T-helper 1 cell (primary cell): ENCODE results near the gene AIG1.
"Not testable (repeated sequence)": the region's sequence is repeated elsewhere in the genome, so short reads cannot be mapped to it uniquely, and the experiment has no call there.

Source experiments
- DNase-seq, 5 donors: peaks; one replicate each; pipeline ENCODE4 v3.0.0-alpha.2; 2012 to 2020

AIG1 gene

DNA sequence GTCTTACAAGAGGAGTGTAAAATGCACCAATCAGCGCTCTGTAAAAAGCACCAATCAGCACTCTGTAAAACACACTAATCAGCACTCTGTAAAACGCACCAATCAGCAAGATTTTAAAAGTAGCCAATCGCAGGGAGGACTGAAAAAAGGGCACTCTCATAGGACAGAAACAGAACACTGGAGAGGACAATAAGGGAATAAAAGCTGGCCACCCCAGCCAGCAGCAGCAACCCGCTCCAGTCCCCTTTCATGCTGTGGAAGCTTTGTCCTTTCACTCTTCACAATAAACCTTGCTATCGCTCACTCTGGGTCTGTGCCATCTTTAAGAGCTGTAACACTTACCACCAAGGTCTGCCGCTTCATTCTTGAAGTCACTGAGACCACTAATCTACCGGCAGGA is 1.7 kb upstream of the AIG1 start:
- peak in 1 of 5 donors; percentile 2 for DNase-seq

DNA sequence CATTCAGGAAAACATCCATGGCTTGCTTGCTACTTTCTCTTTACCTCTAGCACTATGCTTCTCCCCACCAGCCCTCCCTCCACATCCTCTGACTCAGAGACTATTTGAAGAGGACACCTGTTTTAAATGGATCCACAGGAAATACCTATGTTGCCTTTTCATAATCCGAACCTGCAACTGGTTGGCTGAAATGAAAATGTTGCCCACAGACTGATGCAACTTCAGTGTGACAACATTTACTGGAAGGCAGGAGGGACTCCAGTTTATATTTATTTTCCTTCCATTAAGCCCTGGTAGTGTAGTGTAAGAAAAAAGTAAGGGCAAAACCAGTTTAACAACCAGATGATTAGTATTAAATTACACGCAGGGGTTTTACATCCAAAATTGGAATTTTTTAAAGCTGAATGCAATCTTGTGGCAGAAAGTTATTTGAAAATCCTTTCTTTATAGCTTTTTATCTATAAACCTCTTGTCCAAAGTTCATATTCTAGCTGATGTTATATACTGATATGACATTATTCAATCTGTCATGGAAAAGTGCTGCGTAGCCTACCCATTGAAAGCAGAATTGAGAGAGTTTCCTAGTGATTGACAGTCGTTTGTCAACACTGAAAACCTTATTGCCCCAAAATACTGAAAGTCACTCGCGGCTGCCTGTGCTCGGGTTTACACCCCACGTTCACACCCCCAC is 881 bp upstream of the AIG1 start:
- DNase-seq, result peak in 1 of 5 donors; percentile 75

DNA sequence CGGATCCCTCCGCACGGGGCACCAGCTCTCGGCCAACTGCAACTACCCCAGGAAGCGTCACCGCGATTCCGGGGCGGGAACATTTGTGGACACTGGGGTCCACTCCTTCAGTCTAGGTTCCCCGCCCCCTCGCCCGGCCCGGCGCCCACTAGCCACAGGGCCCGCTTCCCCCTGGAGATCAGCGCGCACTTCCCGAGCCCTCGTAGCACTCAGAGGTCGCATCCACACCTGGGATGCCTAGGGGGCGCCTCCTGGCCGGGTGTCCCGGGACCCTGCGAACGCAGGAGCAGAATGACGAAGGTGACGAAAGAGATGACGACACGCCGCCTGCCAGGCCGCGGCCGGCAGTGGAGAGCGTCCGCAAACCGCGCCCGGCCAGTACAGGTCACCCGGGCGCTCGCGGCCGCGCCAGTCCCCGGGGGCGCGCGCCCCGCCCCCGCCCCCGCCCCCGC is 309 bp upstream of the AIG1 start:
- peak; percentile 59 to 85 (median 69) for DNase-seq

DNA sequence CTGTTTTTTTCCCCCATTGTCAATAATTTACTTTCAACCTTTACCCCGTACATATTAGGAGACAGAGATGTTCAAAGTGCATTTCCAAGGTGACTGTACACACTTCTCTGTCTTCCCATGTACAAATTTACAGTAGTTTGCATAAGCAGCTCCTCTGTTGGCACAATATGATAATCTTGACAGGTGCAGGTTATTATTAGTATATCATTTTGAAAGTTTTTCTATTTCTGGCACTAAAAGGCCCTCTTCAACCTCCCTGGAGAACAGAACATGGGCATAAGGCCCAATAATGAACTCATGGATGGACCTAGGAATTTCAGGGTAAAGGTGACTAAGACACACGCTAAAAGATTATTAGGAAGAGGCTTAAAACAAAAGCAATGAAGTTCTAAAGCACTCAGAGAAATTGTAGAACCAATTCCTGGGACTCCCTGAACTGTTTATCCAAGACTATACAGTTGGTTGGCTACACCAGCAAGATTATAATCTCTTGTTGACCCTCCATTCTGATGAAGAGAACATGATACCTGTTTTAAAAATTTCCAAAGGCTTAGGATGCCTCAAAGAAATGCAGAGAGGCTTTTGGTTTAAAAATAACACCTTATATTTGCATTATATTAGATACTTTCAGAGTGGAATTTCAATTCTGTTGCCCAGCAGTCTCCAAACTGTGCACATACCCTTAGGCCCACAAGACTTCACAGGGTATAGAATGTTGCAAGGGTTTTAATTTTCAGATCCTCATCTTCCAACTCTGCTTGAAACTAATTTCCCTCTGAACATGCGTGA is 1.1 kb downstream of the AIG1 start:
- DNase-seq, result no peak

DNA sequence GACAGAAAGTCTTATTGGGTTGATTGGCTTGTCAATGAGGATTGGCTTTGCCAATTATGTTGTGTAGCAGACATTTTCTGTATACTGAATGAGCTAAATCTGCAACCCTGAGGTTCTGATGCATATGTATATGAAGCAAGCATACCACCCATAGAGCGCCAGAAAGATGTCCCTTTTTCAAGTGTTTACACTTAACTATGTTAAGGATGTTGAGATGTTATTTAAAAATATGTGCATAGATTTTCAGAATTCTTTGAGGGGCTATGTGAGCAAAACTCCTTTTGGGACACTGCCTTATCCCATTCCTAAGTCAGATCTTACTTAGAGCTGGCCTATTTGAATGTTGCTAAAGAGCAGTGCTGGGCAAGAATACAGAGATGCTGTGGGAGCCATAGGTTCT is 1.9 kb downstream of the AIG1 start:
- DNase-seq, result no peak

DNA sequence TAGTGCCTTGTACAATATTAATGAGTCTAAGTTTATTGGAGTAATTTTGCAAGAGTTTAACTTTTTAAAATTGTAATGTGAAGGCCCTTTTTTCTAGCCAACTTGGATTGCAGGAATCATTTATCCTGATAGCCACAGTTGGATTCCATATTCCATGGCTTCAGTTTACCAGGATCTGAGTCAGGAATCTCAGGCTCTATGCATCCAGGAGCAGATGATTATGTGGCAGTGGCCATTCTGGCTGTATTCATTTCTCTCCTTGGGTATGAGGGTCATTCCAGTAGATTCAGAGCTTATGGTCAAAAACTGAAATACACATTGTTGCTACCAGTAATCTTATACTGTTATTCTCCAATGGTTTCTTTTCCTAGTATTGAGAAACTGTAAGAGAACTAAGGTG is 2.9 kb downstream of the AIG1 start:
- no peak for DNase-seq

DNA sequence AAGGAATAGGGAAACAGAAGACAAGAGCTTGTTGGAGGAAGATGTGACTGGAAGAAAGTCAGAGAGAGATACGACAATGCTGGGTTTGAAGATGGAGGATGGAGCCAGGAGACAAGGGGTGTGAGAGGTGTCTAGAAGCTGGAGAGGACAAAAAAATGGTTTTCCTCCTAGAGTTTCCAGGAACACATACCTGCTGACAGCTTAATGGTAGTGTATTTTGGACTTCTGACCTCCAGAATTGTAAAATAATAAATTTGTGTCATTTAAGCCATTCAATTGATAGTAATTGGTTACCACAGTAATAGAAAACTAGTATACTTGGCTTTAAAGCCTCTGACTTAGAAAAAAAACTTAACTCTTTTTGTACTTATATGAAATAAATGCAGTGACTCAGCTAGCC is 3.6 kb downstream of the AIG1 start:
- no peak for DNase-seq

DNA sequence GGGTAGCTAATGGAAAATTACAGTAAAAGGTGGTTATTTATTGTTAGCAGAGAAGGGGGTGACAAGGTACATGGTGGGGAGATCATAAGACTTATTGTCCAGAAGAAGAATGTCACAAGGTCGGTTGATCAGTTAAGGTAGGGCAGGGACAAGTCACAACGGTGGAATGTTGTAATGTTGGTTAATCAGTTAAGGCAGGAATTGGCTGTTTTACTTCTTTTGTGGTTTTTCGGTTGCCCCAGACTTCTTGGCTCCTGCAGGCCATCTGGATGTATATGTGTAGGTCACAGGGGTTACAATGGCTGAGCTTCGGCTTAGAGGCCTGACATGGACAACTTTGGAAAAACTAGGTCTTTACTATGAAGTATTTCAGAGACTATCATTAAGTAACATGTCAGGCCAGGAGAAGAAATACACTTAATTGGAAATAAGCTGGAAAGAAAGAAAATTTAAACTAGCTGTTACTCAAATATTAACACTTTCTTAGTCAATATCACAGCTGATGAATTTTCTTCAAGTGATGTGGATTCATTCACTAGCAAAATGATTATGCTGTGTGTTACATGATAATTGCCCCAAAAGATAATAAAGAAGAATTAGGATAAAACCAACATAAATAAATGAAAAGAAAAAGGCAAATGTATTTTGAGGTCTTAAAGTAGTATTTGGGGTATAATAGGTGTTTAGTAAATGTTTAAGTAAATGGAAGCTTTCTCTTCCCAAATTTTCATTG is 4.4 kb downstream of the AIG1 start:
- DNase-seq, result no peak

DNA sequence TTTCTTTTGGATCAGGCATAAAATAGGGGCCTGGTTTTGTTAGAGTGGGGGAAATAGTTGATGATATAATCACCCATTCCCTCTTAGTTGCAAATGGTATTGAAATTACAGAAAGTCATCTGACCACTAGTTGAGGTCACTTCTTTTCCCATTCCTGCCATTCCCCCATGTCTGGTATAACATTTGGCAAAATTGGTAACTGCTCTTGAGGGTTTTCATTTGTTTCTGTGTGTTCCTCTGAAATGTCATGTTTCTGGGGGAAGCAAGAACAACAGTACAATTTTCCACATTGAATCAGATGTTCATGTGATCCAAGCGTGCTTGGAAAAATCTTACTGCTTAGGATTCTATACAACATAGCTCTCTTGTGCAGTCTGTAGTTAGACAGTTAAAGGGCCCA is 7.3 kb downstream of the AIG1 start:
- DNase-seq, result no peak

DNA sequence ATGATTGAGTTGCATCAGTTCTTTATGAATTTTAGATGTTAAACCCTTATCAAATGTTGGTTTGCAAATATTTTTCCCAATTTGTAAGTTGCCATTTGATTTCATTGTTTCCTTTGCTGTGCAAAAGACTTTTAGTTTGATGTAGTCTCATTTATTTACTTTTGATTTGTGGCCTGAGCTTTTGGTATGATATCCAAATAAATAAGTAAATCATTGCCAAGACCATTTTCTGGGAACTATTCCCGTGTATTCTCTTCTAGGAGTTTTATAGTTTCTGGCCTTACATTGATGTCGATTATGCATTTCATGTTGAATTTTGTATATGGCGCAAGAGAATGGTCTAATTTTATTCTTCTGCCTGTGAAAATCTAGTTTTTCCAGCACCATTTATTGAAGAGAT is 13.4 kb downstream of the AIG1 start:
- no peak for DNase-seq

DNA sequence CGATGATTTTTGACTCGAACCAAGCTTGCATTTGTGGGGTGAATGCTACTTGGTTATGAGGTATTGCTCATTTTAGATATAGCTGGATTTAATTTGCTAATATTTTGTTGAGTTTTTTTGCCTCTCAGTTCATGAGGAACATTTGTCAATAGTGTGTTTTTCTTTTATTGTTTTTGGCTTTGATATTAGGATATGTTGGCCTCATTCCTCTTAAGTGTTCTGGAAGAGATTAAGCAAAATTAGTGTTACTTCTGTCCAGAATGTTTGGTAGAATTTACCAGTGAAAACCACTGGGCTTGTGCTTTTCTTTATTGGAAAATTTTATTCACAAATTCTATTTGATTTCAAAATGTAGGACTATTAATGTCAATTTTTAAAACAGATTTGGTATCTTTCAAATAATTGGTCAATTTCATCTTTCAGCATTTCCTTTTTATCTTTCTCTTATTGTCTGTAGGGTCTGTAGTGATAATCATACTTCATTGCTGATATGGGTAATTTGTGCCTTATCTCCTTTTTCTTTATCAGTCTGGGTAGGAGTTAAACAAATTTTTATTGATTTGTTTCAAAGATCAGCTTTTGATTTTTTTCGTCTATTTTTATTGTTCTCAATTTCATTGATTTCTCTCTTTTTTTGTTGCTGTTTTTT is 14.1 kb downstream of the AIG1 start:
- DNase-seq, result no peak

DNA sequence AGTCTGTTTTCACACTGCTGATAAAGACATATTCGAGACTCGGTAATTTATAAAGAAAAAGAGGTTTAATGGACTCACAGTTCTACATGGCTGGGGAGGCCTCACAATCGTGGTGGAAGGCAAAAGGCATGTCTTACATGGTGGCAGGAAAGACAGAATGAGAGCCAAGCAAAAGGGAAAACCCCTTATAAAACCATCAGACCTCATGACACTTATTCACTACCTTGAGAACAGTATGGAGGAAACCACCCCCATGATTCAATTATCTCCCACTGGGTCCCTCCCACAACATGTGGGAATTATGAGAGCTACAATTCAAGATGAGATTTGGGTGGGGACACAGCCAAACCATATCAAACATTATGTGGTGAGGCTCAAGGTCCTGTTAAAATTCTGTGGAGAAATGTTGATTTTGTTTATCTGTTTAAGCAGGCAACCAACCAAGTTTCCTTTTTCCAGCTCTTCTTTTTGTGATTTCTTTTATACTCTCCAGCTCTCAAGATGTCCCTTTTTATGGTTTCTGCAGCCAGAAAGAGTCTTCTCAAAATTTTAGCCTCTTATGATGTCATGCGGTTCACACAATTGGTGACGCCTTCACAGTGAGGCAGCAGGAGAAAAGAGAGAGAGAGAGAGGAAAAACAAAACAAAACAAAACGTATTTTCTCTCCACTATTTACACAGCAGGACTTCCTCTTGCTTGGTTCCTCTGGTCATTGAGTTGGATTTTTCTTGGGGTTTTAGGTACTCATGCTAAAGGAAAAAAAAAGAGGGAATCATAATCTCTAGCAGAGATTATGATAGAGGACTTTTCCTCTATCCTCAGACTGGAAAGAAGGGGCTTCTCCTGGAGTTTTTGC is 18.0 kb downstream of the AIG1 start:
- no peak for DNase-seq

DNA sequence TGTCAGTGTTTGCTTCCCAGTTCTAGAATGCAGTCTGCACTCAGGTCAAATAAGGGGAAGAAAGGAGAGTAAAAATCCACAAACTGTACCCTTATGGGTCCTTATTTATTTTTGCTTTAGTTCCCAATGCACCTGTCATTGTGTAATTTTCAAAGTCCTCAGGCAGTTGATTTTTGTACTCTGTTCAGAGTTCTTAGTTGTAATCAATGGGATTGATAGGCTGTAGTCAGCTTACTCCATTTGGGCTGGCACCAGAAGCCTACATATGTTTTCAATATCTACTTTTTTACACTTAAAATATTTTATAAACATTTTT is 18.6 kb downstream of the AIG1 start:
- DNase-seq, result no peak

DNA sequence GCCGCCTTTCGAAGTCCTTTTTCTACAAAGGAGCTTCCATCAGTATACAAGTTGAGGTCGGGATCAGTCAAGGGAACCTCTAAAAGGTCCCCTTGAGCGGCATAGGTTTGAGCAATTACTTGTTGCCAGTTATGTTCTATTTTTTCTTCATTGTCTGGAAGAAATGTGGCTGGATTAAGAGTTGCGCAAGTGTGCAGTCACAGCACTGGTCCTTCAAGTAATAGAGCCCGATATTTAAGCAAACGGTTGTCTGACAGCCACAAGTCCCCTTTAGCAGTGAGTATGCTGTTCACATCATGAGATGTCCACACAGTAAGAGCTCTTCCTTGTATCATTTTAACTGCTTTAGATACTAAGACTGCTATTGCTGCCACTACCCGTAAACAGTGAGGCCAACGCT is 21.6 kb downstream of the AIG1 start:
- DNase-seq, result not testable (repeated sequence)

DNA sequence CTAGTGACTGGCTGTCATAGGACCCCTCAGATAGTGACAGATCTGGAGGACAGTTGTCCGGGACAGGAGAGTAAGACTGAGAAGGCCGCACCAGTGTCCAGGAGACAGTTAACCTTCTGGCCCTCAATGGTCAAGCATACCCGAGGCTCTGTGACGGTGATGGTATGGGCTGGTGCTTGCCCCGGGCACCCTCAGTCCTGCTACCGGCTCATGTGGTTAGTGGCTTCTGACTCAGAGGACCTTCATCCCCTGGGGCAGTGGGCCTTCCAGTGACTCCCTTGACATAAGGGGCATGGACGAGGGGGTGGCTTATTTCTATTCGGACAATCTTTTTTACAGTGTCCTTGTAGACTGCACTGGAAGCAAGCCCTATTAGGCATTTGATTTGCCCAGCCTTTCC is 23.3 kb downstream of the AIG1 start:
- not testable (repeated sequence) for DNase-seq

DNA sequence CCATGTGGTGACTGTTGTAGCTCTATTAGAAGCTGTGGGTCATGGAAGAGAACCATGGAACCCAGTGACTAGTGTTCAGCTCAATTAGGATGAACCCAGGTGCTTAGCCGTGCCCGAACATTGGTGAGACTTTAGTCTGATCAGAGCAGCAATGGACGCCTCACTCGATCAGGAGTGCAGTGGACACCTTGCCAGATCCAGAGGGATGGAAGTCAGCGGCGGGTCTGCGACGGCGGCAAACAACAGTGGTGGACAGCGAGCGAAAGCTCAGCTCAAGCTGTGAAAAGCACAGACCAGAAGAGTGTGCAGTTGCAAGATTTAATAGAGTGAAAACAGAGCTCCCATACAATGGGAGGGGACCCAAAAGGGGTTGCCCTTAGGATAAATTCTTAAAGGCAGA is 26.6 kb downstream of the AIG1 start:
- DNase-seq, result not testable (repeated sequence)

DNA sequence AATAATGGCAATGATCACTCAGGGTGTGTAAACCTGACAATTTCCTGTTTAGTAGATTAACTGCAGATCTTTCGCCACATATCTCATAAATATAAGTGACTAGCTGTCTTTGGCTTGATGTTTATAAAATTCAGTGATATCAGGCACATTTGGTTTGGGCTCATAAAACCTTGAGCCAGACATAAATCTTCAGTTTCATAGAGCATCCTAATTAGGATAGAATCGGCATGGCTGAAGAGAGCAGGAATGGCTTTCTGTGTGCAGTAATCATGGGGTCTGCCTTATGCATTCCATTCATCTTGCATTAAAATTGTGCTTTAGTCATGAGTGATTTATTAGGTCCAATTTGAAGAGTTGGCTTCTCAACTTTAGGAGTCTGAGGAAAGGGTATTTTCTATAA is 27.2 kb downstream of the AIG1 start:
- DNase-seq, result no peak

DNA sequence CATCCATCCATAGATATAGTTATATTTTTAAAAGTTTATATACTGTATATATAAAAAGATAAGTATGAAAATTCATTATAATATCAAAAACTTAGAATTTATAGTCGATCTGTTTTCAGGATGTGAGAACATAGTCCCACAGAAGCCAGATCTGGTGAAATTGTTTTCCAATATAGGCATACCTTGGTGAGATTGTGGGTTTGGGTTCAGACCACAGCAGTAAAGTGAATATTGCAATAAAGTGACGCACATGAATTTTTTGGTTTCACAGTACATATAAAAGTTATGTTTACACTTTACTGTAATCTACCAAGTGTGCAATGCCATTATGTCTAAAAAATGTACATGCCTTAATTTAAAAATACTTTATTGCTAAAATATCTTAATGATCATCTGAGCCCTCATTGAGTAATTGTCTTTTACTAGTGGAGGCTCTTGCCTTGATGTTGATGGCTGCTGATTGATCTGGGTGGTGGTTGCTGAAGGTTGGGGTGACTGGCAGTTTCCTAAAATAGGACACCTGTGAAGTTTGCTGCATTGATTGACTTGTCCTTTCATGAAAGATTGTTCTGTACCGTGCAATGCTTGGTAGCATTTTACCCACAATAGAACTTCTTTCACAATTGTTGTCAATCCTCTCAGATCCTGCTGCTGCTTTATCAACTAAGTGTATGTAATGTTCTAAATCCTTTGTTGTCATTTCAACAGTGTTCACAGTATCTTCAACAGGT is 29.8 kb downstream of the AIG1 start:
- DNase-seq, result peak in 1 of 5 donors; percentile 3

DNA sequence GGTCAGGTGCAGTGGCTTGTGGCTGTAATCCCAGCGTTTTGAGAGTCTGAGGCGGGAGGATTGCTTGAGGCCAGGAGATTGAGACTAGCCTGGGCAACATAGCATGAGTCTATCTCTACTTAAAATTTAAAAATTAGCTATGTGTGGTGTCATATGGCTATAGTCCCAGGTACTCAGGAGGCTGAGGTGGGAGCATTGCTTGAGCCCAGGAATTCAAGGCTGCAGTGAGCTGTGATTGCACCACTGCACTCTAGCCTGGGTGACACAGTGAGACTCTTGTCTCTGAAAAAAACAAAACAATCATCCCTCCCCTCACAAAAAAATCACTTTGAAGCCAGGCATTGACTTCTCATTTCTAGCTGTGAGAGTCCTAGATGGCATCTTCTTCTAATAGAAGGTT is 32.1 kb downstream of the AIG1 start:
- DNase-seq, result no peak

DNA sequence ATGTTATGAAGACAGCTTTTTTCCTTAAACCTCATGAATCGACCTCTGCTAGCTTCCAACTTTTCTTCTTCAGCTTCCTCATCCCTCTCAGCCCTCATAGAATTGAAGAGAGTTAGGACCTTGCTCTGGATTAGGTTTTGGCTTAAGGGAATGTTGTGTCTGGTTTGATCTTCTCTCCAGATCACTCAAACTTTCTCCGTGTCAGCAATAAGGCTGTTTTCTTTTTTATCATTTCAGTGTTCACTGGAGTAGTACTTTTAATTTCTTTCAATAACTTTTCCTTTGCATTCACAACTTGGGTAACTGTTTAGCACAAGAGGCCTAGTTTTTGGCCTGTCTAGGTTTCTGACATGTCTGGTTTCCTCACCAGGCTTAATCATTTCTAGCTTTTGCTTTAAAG is 32.6 kb downstream of the AIG1 start:
- DNase-seq, result no peak

DNA sequence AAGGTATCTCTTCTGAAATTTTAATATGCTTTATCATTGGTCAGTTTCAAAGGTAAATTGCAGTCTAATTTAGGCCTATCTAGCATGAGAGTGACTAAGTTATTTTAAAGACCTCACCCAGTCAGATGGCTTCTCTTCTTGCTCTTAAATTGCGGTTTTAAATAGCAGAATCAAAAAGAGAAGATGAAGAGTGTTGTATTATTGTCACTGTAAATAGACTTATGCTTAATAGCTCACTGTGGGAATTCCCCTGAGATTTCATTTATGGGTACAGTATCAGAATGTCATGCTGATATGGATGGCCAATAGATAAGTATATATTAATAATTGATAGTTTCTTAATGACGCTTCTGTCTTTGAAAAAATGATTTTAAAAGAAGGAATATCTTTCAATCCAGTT is 35.7 kb downstream of the AIG1 start:
- DNase-seq, result no peak
